Activated T-cell treated with anti-CD3 and anti-CD28 coated beads, Interleukin-2, amount 50 U/mL, for 4 hours (primary cell): ENCODE data around the gene CALHM6. TPM values are rescaled to one million over a fixed set of nuclear protein-coding genes. Genes with fewer than 3 reads are reported as not detected.

Experiments used
- ATAC-seq, 2 donors: fragments of 200-7000 bp; cut with Tn5 transposase; one replicate each; pipeline ENCODE4 v1.10.0; 2021
- DNase-seq: peaks from one replicate; pipeline ENCODE4 v3.0.0-alpha.2; 2020
- H3K27me3 Mint-ChIP-seq: one replicate; pipeline ENCODE4 v1.8.0; 2021; ENCODE audit warnings: low read depth, mixed read lengths
- H3K36me3 Mint-ChIP-seq: one replicate; pipeline ENCODE4 v1.8.0; 2022; ENCODE audit warnings: mixed read lengths; ENCODE audit not compliant: insufficient read depth
- H3K4me1 Mint-ChIP-seq: one replicate; pipeline ENCODE4 v1.8.0; 2021; ENCODE audit warnings: low read depth, mixed read lengths
- H3K4me3 Mint-ChIP-seq: one replicate; pipeline ENCODE4 v1.8.0; 2021; ENCODE audit warnings: mild to moderate bottlenecking, moderate library complexity, mixed read lengths
- H3K9me3 Mint-ChIP-seq: one replicate; pipeline ENCODE4 v1.8.0; 2021; ENCODE audit warnings: mixed read lengths
- total RNA-seq, 3 donors: library from RNA; stranded (reverse); gene quantifications; one replicate each; pipeline ENCODE4 v1.2.1, GENCODE V29; 2021

CALHM6 gene
- 1 to 10 TPM; 1.5 to 2.3 (median 1.7) TPM for total RNA-seq

DNA sequence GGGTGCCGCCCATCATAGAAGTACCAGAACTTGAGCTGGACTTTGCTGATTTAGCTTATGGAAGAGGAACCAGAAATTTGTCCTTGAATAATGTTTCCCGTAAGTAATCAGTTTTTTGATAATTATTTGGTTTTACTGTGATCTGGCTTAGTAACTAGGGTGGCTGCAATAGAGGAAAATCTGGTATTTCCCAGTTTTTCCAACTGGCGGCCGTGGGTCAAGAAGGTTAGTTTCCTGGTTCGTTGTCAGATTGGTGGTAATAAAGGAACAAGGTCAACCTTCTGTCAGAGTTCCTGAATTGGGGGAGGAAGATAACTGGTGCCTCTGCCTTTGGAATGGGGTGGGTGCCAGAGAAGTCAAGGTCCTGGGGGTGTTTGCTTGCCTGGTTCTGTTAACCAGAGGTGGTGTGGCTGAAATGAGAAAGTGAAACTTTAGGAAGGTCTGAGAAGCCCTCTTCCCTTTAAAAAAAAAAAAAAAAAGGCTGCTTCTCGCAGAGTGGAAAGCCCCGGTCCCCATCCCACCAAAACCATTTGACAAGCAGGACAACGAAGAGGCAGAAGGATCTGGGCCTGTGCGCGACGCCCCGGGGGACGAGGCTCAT lies at the start of gene CALHM6:
TSS of gene CALHM6 (plus strand) at position 45 of the 601 bp plus-strand sequence. CDS start at position 600, 555 bp downstream.
- H3K4me3 Mint-ChIP-seq, result peak within 1 kb of the TSS; percentile 46
- DNase-seq, result no peak
- H3K4me1 Mint-ChIP-seq, result peaks cover 23% of the 10 kb centered on the region
- H3K9me3 Mint-ChIP-seq, result no peaks in the 10 kb centered on the region
- H3K27me3 Mint-ChIP-seq, result peaks cover 41% of the 10 kb centered on the region
- H3K36me3 Mint-ChIP-seq, result no peaks in the 10 kb centered on the region
- no peak for ATAC-seq

DNA sequence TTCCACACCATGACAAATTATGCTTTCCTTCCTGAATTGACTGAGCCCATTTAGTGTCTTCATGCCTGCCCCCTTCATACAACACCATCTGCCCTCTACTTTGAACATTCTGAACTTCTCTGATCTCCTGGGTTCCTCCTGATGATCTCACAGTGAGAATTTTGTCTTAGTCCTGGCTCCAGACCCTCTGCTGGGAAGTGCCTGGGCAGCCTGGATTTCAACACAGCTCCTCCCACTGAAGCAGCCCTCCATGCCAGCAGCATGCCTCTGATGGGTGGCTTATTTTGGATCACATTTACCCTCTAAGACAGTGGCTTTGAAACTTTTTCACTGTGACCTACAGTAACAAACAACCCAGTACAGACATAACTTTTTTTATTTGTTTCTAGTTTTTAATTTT lies 48.9 kb upstream of the CALHM6 start:
- no peaks in the 10 kb centered on the region for H3K9me3 Mint-ChIP-seq
- ATAC-seq, result no peak
- DNase-seq, result no peak
- peaks cover 5% of the 10 kb centered on the region for H3K4me1 Mint-ChIP-seq
- peaks cover 2% of the 10 kb centered on the region for H3K36me3 Mint-ChIP-seq
- no peak overlapping the region for H3K4me3 Mint-ChIP-seq
- peaks cover 2% of the 10 kb centered on the region for H3K27me3 Mint-ChIP-seq

- H3K9me3 Mint-ChIP-seq, result no peaks in the 10 kb centered on the region
- ATAC-seq (no peak), DNase-seq (no peak)
- peaks cover 2% of the 10 kb centered on the region for H3K27me3 Mint-ChIP-seq
- no peak overlapping the region for H3K4me3 Mint-ChIP-seq
- peaks cover 2% of the 10 kb centered on the region for H3K36me3 Mint-ChIP-seq
- H3K4me1 Mint-ChIP-seq, result peaks cover 5% of the 10 kb centered on the region
These were observed 47.8 kb upstream of the CALHM6 start for GRCh38 chr6:116413357-116413756.

DNA sequence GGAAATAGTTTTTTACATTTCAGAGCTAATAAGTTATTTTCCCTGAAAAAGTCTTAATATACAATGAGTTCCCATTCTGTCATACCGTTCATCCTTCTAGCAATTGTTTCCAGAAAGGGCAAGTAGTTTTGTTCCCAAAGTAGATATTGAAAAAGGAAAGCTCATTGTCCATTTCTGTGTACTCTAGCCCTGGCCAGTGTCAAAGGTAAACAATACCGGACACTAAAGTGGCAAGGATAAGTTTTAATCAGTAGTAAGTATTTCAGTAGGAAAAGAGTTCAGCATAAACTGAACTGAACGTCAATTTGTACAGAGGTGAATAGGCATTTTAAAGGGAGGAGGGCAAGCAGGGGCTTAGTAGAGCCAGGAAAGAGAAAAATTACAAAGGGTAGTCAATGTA lies 43.5 kb upstream of the CALHM6 start:
- no peak overlapping the region for H3K4me3 Mint-ChIP-seq
- DNase-seq (no peak), ATAC-seq (no peak)
- H3K9me3 Mint-ChIP-seq, result no peaks in the 10 kb centered on the region
- H3K4me1 Mint-ChIP-seq, result no peaks in the 10 kb centered on the region
- H3K36me3 Mint-ChIP-seq, result no peaks in the 10 kb centered on the region
- peaks cover 2% of the 10 kb centered on the region for H3K27me3 Mint-ChIP-seq

- Mint-ChIP-seq H3K4me3 (no peak overlapping the region), H3K9me3 (no peaks in the 10 kb centered on the region), H3K36me3 (no peaks in the 10 kb centered on the region), H3K4me1 (no peaks in the 10 kb centered on the region), H3K27me3 (no peaks in the 10 kb centered on the region)
- DNase-seq (no peak), ATAC-seq (peak in 1 of 2 donors; percentile 46)
These were observed 41.9 kb upstream of the CALHM6 start for GRCh38 chr6:116419069-116419786.

- Mint-ChIP-seq H3K4me3 (no peak overlapping the region), H3K9me3 (no peaks in the 10 kb centered on the region), H3K36me3 (no peaks in the 10 kb centered on the region), H3K4me1 (no peaks in the 10 kb centered on the region), H3K27me3 (no peaks in the 10 kb centered on the region)
- ATAC-seq (no peak), DNase-seq (no peak)
These were observed 40.8 kb upstream of the CALHM6 start for GRCh38 chr6:116420341-116420740.

- no peaks in the 10 kb centered on the region for H3K4me1 Mint-ChIP-seq
- no peak overlapping the region for H3K4me3 Mint-ChIP-seq
- H3K9me3 Mint-ChIP-seq, result no peaks in the 10 kb centered on the region
- no peak for DNase-seq
- no peak for ATAC-seq
- no peaks in the 10 kb centered on the region for H3K36me3 Mint-ChIP-seq
- H3K27me3 Mint-ChIP-seq, result no peaks in the 10 kb centered on the region
These were observed 38.9 kb upstream of the CALHM6 start for GRCh38 chr6:116422238-116422637.

- no peaks in the 10 kb centered on the region for H3K9me3 Mint-ChIP-seq
- H3K4me3 Mint-ChIP-seq, result no peak overlapping the region
- no peak for DNase-seq
- no peaks in the 10 kb centered on the region for H3K4me1 Mint-ChIP-seq
- H3K27me3 Mint-ChIP-seq, result no peaks in the 10 kb centered on the region
- no peak for ATAC-seq
- no peaks in the 10 kb centered on the region for H3K36me3 Mint-ChIP-seq
These were observed 37.2 kb upstream of the CALHM6 start for GRCh38 chr6:116424001-116424400.

GRCh38 chr6:116426551-116426950 lies 34.6 kb upstream of the CALHM6 start:
- no peak for DNase-seq
- Mint-ChIP-seq H3K9me3 (no peaks in the 10 kb centered on the region), H3K36me3 (no peaks in the 10 kb centered on the region), H3K4me1 (no peaks in the 10 kb centered on the region), H3K4me3 (no peak overlapping the region), H3K27me3 (no peaks in the 10 kb centered on the region)
- no peak for ATAC-seq

DNA sequence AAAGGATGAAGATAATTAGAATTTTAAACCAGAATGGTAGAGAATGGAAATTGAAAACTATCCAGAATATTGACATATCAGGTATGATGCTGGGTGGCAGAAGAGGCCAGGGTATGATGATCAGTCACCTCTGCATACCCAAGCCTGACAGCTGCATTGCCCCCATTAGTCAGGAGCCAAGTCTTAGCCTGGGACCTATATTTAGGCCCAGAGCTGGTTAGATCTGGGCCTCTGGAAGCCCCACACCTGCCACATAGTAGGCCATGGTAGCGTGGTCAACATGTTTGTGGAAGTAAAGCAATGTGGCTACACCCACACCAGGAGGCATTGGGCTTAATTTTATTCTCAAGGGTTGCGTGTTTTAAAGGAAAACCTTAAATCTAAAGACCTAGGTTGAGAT lies 32.1 kb upstream of the CALHM6 start:
- ATAC-seq, result no peak
- Mint-ChIP-seq H3K36me3 (no peaks in the 10 kb centered on the region), H3K4me1 (no peaks in the 10 kb centered on the region), H3K27me3 (no peaks in the 10 kb centered on the region), H3K4me3 (no peak overlapping the region), H3K9me3 (no peaks in the 10 kb centered on the region)
- DNase-seq, result no peak

- Mint-ChIP-seq H3K9me3 (no peaks in the 10 kb centered on the region), H3K4me3 (no peak overlapping the region), H3K36me3 (no peaks in the 10 kb centered on the region), H3K4me1 (no peaks in the 10 kb centered on the region), H3K27me3 (no peaks in the 10 kb centered on the region)
- DNase-seq, result no peak
- ATAC-seq, result no peak
These were observed 30.3 kb upstream of the CALHM6 start for GRCh38 chr6:116430860-116431259.

GRCh38 chr6:116431964-116432595 lies 29.1 kb upstream of the CALHM6 start:
- no peaks in the 10 kb centered on the region for H3K4me1 Mint-ChIP-seq

GRCh38 chr6:116433206-116433712 lies 27.9 kb upstream of the CALHM6 start:
- no peak for DNase-seq
- no peaks in the 10 kb centered on the region for H3K9me3 Mint-ChIP-seq

More at GRCh38 chr6:116431964-116432595, 29.1 kb upstream of the CALHM6 start:
- no peaks in the 10 kb centered on the region for H3K9me3 Mint-ChIP-seq
- no peaks in the 10 kb centered on the region for H3K36me3 Mint-ChIP-seq
- ATAC-seq (no peak), DNase-seq (no peak)
- H3K4me3 Mint-ChIP-seq, result no peak overlapping the region
- H3K27me3 Mint-ChIP-seq, result no peaks in the 10 kb centered on the region

DNA sequence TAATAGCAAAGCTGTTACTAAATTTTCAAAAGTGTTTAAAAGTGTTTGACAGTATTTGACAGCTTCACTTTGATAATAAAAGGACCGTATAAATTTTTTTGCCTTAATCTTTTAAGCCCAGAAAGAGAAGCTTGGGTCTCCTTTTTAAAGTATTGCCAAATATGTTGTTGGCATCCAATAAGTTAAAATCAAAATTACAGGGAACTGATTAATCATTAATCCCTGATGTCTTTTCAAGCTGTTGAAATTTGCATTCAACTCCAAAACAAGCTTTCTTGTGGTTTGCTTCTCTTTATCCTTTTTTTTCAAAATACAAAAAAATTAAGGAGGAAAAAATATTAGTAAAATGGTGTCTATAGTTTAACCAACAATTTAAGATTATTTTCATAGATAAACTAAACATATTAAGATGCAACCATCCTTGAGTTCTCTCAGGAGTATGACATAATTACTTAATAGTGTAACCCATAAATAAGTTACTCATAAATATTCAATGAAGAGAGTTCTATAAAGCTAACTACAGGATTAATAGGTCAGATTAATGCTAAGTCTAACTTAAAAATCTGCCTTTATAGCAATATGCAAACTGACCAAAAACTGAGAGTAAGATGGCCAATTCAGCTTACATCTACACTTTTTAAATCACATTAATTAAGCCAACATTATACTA lies 27.0 kb upstream of the CALHM6 start:
- Mint-ChIP-seq H3K4me3 (no peak overlapping the region), H3K36me3 (no peaks in the 10 kb centered on the region), H3K9me3 (no peaks in the 10 kb centered on the region), H3K27me3 (no peaks in the 10 kb centered on the region), H3K4me1 (no peaks in the 10 kb centered on the region)
- no peak for DNase-seq
- ATAC-seq, result no peak

More at GRCh38 chr6:116433206-116433712, 27.9 kb upstream of the CALHM6 start:
- H3K27me3 Mint-ChIP-seq, result no peaks in the 10 kb centered on the region
- no peaks in the 10 kb centered on the region for H3K36me3 Mint-ChIP-seq
- no peak overlapping the region for H3K4me3 Mint-ChIP-seq
- no peaks in the 10 kb centered on the region for H3K4me1 Mint-ChIP-seq
- ATAC-seq, result no peak
